Measurements from ENCODE around the gene ZFP36L2.

Gene ZFP36L2

GRCh38 chr2:43212931-43213330 is 13.5 kb downstream of the ZFP36L2 start:
- ATAC-seq: no peak
- TF ChIP-seq POU6F1 (CRISPR knock-in tag; IDR thresholded peaks at IDR 0.05; ENCODE audit: borderline replicate concordance, low read depth): no peak
- TF ChIP-seq ZFP30 (CRISPR knock-in tag; IDR thresholded peaks at IDR 0.05): no peak
- no peak for TF ChIP-seq PPARA (CRISPR knock-in tag; IDR thresholded peaks at IDR 0.05; ENCODE audit: borderline replicate concordance)
- TF ChIP-seq ZNF70 (CRISPR knock-in tag; IDR thresholded peaks at IDR 0.05): no peak

GRCh38 chr2:43212216-43212835 is 14.1 kb downstream of the ZFP36L2 start:
- TF ChIP-seq POU6F1 (CRISPR knock-in tag; IDR thresholded peaks at IDR 0.05; ENCODE audit: borderline replicate concordance, low read depth) (no peak), ZFP30 (CRISPR knock-in tag; IDR thresholded peaks at IDR 0.05) (no peak), ARNTL (CRISPR knock-in tag; IDR thresholded peaks at IDR 0.05; ENCODE audit: borderline replicate concordance, low read depth) (no peak), ZNF70 (CRISPR knock-in tag; IDR thresholded peaks at IDR 0.05) (no peak)
- no peak for ATAC-seq

GRCh38 chr2:43210467-43211303 is 15.7 kb downstream of the ZFP36L2 start:
- no peak for ATAC-seq
- TF ChIP-seq TCF4 (CRISPR knock-in tag; IDR thresholded peaks at IDR 0.05; ENCODE audit: borderline replicate concordance): no peak
- no peak for TF ChIP-seq GLIS3 (CRISPR knock-in tag; IDR thresholded peaks at IDR 0.05)

- TF ChIP-seq RARB (CRISPR knock-in tag; IDR thresholded peaks at IDR 0.05): no peak
- no peak for TF ChIP-seq ZFP30 (CRISPR knock-in tag; IDR thresholded peaks at IDR 0.05)
- TF ChIP-seq ZFP3 (CRISPR knock-in tag; IDR thresholded peaks at IDR 0.05): no peak
- TF ChIP-seq CSDC2 (CRISPR knock-in tag; IDR thresholded peaks at IDR 0.05): no peak
- no peak for TF ChIP-seq SNAI2 (CRISPR knock-in tag; IDR thresholded peaks at IDR 0.05)
- no peak for TF ChIP-seq PPARA (CRISPR knock-in tag; IDR thresholded peaks at IDR 0.05; ENCODE audit: borderline replicate concordance)
- no peak for TF ChIP-seq BACH2 (CRISPR knock-in tag; IDR thresholded peaks at IDR 0.05; ENCODE audit: borderline replicate concordance)
- no peak for TF ChIP-seq ZNF565 (CRISPR knock-in tag; conservative IDR thresholded peaks at IDR 0.05; ENCODE audit: low read depth)
- TF ChIP-seq TCF4 (CRISPR knock-in tag; IDR thresholded peaks at IDR 0.05; ENCODE audit: borderline replicate concordance): no peak
- no peak for ATAC-seq
Observed at GRCh38 chr2:43210125-43210466, 16.3 kb downstream of the ZFP36L2 start.

- no peak for TF ChIP-seq ARNTL (CRISPR knock-in tag; IDR thresholded peaks at IDR 0.05; ENCODE audit: borderline replicate concordance, low read depth)
- no peak for TF ChIP-seq ZC3H10 (CRISPR knock-in tag; IDR thresholded peaks at IDR 0.05)
- TF ChIP-seq CSDC2 (CRISPR knock-in tag; IDR thresholded peaks at IDR 0.05): no peak
- TF ChIP-seq CREB5 (CRISPR knock-in tag; IDR thresholded peaks at IDR 0.05; ENCODE audit: low read depth): no peak
- TF ChIP-seq PATZ1 (CRISPR knock-in tag; IDR thresholded peaks at IDR 0.05; ENCODE audit: borderline replicate concordance): no peak
- ATAC-seq: no peak
Observed at GRCh38 chr2:43209204-43209717, 17.1 kb downstream of the ZFP36L2 start.

Measured in SK-N-SH treated with all-trans-retinoic acid at 6 μM for 48 hours (cell line).